HG02678 (cell line): ENCODE measurements around the gene AEBP1.

ENCODE experiments used
- ATAC-seq: cut with Tn5 transposase; IDR thresholded peaks from one replicate; pipeline ENCODE4 v1.9.1; 2021; ENCODE audit warnings: mild to moderate bottlenecking, moderate library complexity; ENCODE audit not compliant: unreplicated experiment

AEBP1 gene

GRCh38 chr7:44152971-44153947, 49.1 kb downstream of the AEBP1 start:
- ATAC-seq, result no peak

DNA sequence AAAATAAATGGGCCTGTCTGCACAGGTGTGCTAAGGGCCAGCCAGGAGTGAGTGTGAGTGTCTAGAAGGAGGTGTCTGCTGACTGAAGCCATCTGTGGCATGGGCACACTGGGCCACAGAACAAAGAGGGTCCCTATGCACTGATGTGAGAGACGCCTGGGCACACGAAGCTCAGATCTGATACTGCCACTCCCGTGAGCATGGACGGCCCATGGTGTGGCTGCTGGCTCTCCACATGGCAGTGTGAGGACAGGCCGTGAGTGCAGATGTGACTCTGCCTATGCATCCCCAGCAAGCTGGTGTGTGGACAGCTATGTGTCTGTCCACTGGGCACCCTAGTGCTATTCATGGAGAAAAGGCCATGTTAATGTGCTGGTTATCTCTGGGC, 49.8 kb downstream of the AEBP1 start:
- ATAC-seq, result no peak

DNA sequence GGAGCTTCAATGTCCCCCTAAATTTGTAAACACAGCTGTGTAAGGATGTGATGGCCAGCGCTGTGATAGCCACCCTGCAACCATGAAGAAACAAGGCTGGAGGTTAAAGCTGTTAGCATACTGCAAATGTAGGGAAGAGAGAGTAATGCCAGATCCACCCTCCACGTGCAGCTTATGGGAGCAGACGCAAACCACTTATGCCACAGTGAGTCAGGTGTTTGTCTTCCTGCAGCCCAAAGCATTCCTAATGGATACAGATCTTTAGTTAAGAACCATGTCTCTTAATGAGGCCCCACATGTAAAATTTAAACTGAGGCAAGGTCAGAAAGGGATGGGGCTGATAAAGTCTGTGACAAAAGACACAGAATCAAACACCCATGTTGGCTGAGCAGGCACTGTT, 50.6 kb downstream of the AEBP1 start:
- no peak for ATAC-seq

DNA sequence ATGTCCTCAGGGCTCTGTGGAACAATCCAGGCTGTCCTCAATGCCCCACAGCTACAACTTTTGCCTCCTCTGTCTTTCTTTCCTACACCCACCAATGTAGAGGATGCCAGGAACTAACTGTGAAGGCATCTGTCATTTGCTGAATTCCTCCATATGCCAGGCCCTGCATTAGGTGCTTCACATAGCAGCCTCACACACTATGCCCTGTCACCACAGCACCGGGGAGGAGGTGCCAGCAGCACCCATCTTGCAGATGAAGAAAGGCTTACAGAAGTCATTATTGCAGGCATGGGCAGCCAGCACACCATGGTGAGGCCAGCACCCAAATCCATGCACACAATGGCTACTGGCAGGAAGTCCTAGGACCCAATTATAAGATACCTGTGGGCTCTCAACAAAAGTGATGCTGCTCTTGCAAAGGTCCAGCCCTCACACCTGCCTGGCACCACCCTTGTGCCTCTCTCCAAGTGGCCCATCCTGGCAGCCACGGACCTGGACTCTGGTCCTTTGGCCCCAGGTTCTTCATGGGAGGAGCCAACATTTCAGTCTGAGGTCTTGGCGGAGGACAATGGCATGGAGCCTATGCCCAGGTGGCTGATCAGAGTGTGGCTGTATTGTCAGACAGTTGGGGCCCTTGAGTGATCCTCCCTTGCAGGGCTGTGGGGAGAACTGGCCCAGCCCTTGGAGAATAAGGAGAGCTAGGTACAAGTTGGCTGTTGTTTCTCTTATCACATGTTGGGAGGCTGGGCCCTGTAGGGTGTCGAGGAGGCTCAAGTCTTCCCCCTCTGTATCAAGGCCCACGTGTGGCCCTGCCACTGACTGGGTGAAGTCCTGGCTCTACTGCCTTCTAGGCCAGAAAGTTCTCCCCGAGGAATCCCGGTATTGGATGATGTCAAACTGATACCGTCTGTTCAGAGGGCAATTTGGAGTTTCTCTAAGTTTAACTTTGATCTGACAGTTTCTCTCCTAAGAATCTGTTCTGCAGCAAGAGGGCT, 51.3 kb downstream of the AEBP1 start:
- ATAC-seq, result no peak

GRCh38 chr7:44156453-44157010, 52.4 kb downstream of the AEBP1 start:
- no peak for ATAC-seq

DNA sequence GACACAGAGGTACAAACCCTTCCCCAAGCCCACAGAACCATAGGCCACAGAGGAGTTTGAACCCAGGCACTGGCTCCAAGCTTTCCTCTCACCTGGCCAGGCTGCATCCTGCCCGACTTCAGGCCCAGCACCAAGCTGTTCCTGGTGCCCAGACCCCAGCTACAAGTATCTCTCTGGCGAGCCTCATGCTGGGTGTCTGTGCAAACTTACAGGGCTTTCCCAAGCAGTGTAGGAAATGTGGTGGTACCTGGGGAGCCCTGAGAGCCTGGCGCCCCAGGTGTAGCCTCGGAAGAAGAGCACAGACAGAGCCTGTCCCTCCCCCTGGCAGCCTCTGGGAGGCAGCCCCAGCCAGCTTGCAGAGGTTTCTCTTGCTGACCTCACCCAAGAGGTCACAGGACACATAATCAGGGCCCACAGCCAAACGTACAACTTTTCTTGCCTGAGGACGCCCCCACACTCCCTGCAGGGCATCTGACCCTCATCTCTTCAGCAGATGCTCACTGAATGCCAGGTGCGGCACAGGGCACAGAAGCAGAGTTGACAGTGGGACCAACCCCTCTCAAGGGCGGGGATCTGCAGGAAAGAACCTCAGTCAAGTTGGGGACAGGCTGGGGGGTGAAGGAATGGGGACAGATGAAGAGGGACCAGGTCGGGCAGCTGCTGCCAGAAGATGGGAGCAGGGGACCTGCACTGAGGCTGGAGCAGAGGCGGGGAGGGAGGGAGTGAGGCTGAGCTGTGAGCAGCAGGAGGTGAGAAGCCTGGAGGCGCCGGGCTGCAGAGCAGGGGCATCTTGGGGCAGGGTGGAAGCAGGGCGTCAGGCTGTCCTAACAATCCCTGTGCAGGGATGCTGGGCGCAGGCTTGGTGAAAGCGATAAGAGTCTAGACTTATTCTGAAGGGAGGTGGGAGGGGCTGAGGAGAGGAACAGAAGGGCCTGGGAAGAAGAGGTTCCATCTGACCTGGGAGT, 53.3 kb downstream of the AEBP1 start:
- ATAC-seq, result no peak

DNA sequence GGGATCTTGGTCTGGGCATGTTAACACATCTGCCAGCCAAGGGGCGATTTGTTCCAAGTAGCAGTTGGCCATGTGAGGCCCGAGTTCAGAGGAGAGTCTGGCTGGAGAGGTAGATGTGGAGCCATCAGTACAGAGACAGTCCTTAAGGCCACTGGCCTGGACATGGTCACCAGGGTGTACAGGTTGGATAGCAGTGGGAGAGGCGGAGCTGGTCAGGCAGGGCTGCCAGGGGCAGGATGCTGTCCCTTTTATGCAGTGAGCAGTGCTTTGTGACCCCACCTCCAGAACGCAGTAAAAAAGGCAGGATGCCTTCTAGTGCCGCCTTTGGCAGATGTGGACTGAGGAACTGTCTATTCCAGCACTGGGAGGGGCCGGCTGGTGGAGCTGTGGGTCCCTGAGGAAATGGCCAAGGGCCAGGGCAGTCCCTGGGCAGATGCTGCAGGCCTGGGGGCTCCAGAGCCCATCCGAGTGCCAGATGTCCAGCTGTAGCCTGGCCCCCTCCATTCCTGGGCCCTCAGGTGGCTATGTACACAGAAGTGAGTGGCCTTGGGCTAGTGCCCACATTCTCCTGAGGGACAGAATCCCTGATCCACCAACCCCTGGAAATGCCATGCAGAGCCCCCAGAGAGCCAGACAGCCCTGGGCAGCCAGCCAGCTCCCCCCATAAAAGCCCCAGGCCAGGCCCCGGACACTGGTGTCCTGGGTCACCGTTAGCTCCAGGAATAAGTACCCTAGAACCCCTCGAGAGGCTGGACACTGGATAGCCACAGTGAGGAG, 54.1 kb downstream of the AEBP1 start:
- ATAC-seq, result no peak

- no peak for ATAC-seq
Observed at GRCh38 chr7:44158873-44159631, 54.9 kb downstream of the AEBP1 start.

DNA sequence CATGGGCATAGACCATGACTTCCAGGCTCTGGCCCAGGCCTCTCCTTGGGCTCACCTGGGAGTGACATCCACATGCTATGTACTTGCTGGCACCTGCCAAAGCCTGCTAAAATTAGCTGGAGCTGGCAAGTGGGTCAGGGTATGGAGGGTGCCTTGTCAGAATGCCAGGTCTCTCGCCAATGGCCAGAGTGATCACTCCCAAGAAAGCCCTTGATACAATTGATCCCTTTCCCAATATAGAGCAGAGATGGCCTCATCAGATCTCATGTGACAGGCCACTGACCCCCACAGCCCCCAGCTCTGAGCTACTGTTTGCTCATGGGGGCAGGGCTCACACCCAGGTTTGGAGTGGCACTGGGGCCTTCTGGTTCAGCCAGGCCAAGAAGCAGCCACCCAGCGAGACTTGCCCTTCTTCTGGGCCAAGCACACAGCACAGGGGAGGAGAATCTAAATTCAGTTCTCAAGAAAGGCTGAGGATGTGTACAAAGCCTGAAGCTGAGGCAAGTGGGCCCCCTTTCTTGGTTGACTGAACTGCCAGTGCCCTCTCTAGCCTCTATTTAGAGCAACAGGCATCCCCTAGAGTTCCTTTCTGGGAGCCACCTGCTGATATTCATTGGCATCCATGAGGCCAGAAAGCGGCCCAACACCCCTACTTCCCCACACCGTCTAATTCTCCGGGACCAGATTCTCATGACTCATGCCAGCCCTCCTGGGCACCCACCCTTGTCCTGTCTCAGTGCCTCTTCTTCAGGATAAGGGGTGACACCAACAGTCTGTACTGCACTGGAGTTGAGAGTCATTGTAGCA, 55.9 kb downstream of the AEBP1 start:
- ATAC-seq, result no peak

DNA sequence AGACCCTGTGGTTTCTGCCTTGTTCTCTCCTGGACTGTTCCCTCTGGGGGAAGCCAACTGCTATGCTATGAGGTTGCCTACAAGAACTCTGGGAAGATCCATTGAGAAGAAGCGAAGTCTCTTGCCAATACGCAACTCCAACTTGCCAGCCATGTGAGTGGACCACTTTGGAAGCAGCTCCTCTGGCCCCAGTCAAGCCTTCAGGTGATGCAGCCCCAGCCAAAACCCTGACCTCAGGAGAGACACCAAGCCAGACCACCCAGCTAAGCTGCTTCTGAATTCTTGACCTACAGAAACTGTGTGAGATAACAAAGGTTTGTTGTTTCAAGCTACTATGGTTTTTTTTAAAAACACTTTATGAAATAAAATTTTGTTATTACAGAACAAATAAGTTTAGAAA, 57.2 kb downstream of the AEBP1 start:
- no peak for ATAC-seq

DNA sequence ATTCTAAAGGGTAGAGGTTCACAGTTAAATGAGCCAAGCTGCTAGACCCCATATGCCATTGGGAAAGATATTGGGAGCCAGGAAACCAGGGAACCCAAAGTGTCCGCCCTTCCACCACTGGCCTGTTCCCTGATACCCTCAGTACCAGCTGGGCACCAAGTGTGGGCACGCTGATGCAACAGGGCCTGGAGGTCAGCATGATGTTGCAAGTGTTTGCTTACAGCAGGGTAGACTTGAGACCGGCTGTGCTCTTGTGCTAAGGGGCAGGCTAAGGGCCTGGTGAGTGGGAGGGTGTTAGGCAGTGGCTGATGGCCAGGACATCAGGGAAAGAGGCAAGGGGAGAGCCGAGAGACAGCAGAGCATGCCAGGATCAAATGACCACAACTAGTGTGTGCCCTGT, 58.0 kb downstream of the AEBP1 start:
- ATAC-seq, result no peak

- no peak for ATAC-seq
Observed at GRCh38 chr7:44162785-44163395, 58.7 kb downstream of the AEBP1 start.

- no peak for ATAC-seq
Observed at GRCh38 chr7:44163591-44163990, 59.4 kb downstream of the AEBP1 start.
